ENCODE data around the gene DAB1. TPM values are rescaled to one million over a fixed set of nuclear protein-coding genes. Genes with fewer than 3 reads are reported as not detected.

DAB1 gene
- polyA plus RNA-seq, 1 experiment: 0.05 TPM

- DNase-seq (ENCODE audit: low read depth, low spot score): no peak
- ChIA-PET POLR2A (no interaction called here), CTCF (no interaction called here)
- Histone ChIP-seq H3K27ac (ENCODE audit: low read depth, low read length) (no peak overlapping the region), H3K9me3 (ENCODE audit: control insufficient read depth, insufficient read depth, low read length) (no peaks in the 10 kb centered on the region; the same call in 1 of the 2 replicates), H3K4me3 (ENCODE audit: low read depth, low read length) (no peak overlapping the region), H3K27me3 (ENCODE audit: control insufficient read depth, insufficient read depth, low read length) (no peaks in the 10 kb centered on the region)
- no peak for TF ChIP-seq CTCF (IDR thresholded peaks at IDR 0.05; ENCODE audit: low read depth, low read length)
Measured at GRCh38 chr1:57362480-57362879, 61.4 kb downstream of the DAB1 start.

DNA sequence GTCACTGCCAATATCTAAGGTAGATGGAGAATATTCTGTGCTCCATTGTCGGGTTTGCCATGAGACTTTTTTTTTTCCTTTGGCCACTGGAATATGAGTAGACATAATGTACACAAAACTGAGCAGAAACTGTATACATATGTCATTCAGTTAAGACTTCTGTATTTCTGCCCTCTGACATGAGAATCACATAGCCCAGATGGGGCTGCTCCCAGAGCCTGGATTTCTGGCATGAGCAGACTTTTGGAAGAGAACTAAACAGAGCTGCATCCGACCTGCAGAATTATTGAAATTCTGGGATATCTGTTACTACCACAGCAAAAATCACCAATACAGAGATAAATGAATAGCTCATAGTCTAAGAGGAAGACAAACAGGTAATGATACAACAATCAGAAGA lies 62.3 kb downstream of the DAB1 start:
- POLR2A ChIA-PET: no interaction called here
- no peak for TF ChIP-seq CTCF (IDR thresholded peaks at IDR 0.05; ENCODE audit: low read depth, low read length)
- no peaks in the 10 kb centered on the region for H3K27me3 ChIP-seq (ENCODE audit: control insufficient read depth, insufficient read depth, low read length)
- H3K9me3 ChIP-seq (ENCODE audit: control insufficient read depth, insufficient read depth, low read length): no peaks in the 10 kb centered on the region
- no peak overlapping the region for H3K4me3 ChIP-seq (ENCODE audit: low read depth, low read length)
- CTCF ChIA-PET: no interaction called here
- no peak for DNase-seq (ENCODE audit: low read depth, low spot score)
- no peak overlapping the region for H3K27ac ChIP-seq (ENCODE audit: low read depth, low read length)

DNA sequence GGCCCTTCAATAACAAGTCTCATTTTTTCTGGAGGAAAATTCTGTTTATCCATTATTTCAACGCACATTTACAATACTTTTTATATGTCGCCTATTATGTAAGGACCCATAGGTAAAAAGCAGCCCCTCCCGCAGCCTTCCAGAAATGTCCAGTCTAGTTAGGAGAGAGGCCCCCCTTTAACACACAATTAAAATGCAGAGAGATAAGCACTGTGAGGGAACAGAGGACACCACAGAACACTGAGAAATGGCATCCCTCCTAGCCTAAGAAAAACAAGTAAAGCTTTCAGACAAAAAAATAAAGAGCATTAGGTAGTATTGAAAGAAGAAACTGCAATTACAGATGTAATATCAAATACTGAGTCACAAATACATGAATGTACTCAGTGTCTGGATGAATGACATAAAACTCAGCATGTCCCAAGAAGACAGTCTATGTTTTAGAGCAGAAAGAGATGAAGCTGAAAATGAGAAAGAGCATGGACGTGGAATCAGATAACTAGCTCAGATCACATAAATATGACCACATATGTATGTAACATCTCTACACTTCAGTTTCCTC lies 62.9 kb downstream of the DAB1 start:
- no peak for DNase-seq (ENCODE audit: low read depth, low spot score)
- CTCF ChIA-PET: no interaction called here
- no peak overlapping the region for H3K27ac ChIP-seq (ENCODE audit: low read depth, low read length)
- TF ChIP-seq CTCF (IDR thresholded peaks at IDR 0.05; ENCODE audit: low read depth, low read length): no peak
- H3K27me3 ChIP-seq (ENCODE audit: control insufficient read depth, insufficient read depth, low read length): no peaks in the 10 kb centered on the region
- no peak overlapping the region for H3K4me3 ChIP-seq (ENCODE audit: low read depth, low read length)
- no peaks in the 10 kb centered on the region for H3K9me3 ChIP-seq (ENCODE audit: control insufficient read depth, insufficient read depth, low read length)
- POLR2A ChIA-PET: no interaction called here

- POLR2A ChIA-PET: no interaction called here
- TF ChIP-seq CTCF (IDR thresholded peaks at IDR 0.05; ENCODE audit: low read depth, low read length): no peak
Measured at GRCh38 chr1:57357462-57357861, 66.4 kb downstream of the DAB1 start.

DNA sequence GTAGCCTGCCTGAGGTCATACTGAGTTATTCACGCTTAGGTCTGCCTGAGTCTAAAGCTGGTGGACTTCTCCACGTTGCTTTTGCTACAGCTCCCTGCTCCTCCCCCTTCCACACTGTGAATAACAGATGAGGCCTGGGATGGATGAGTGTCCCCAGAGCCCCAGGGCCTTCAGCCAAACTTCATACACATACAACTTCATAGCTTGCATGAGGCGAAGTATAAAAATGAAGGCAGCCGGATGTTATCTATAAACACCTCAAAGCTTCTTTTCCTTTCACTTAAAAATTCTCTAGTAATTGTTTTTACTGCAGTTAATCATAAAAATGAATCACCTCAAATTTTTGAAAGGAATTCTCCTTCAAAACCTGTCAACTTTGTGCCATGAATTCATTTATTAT lies 70.2 kb downstream of the DAB1 start:
- H3K27ac ChIP-seq (ENCODE audit: low read depth, low read length): no peak overlapping the region

More at GRCh38 chr1:57357462-57357861, 66.4 kb downstream of the DAB1 start:
- no peaks in the 10 kb centered on the region for H3K27me3 ChIP-seq (ENCODE audit: control insufficient read depth, insufficient read depth, low read length)
- CTCF ChIA-PET: interaction anchor here (0.6 kb wide), 1 partner anchor 20 kb away, joined by 4 read pairs; no protein-coding TSS in a partner anchor
- no peaks in the 10 kb centered on the region for H3K9me3 ChIP-seq (ENCODE audit: control insufficient read depth, insufficient read depth, low read length)
- no peak overlapping the region for H3K4me3 ChIP-seq (ENCODE audit: low read depth, low read length)
- DNase-seq (ENCODE audit: low read depth, low spot score): no peak
- H3K27ac ChIP-seq (ENCODE audit: low read depth, low read length): no peak overlapping the region

More for the DNA sequence above, 70.2 kb downstream of the DAB1 start:
- DNase-seq (ENCODE audit: low read depth, low spot score): peak; percentile 6
- no peak for TF ChIP-seq CTCF (IDR thresholded peaks at IDR 0.05; ENCODE audit: low read depth, low read length)
- no peaks in the 10 kb centered on the region for H3K27me3 ChIP-seq (ENCODE audit: control insufficient read depth, insufficient read depth, low read length)
- no peaks in the 10 kb centered on the region for H3K9me3 ChIP-seq (ENCODE audit: control insufficient read depth, insufficient read depth, low read length)
- POLR2A ChIA-PET: no interaction called here
- H3K4me3 ChIP-seq (ENCODE audit: low read depth, low read length): no peak overlapping the region
- CTCF ChIA-PET: no interaction called here
